HG02852 (cell line): ENCODE data around the gene YAP1.

Experiments used
- ATAC-seq: cut with Tn5 transposase; IDR thresholded peaks from one replicate; pipeline ENCODE4 v1.9.1; 2021; ENCODE audit warnings: mild to moderate bottlenecking, moderate library complexity; ENCODE audit not compliant: unreplicated experiment

The YAP1 gene

DNA sequence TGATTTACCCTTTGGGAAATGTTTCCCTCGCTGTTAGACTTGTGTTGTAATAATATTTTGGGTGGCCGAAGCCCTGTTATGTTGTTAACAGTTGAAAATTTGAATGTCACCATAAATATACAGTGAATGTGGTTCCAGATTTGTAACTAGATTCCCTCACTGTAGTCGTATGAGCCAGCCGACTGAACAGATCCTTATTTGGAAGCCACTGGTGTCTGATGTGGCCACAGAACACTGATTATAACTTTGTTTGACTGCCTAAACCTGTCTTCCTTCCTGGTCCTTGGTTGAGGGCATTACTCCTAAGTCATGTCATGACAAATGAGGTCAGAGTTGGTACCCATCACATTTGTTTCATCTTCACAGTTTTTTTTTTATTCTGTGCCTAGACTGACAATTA lies 45.4 kb downstream of the YAP1 start:
- ATAC-seq: no peak

DNA sequence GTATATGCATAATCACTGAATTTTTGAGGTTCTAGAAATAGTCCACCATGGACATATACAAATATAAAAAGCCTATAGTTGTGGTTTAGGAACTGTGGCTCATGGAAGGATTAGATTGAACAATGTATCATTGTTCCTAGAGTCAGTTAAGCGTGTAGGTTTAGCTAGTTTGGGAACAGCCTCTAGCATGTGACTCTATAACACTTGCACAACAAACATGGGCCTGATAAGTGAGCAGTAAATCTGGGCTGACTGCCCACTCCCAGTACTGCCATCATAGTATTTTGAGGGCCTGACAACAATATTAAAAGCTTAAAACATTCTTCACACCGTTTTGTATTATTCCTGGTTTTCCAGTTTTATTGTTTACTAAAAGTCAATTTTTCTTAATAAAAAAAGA lies 47.0 kb downstream of the YAP1 start:
- no peak for ATAC-seq

DNA sequence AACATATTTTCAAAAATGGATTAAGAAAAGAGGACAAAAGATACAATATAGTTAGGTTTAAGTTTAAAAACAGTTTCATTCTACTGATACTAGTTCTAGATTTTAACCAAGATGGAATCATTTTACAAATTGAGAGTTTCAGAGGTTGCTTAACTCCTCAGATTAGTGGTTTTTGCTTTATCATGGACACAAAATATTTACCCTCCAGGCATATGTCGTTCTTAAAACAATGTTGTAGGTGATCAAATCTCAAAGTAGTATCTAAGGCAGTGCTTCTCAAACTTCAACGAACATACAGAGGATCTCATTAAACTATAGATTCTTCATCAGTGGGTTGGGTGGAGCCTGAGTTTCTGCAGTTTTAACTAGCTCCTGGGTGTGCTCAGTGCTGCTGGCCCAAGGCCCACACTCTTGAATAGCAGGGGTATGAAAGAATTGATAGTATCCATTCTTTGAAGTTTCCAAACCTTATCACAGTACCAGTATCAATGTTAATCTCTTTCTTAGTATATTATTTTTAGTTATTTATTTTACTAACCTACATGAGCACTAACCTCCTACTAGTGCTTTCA lies 48.0 kb downstream of the YAP1 start:
- no peak for ATAC-seq

DNA sequence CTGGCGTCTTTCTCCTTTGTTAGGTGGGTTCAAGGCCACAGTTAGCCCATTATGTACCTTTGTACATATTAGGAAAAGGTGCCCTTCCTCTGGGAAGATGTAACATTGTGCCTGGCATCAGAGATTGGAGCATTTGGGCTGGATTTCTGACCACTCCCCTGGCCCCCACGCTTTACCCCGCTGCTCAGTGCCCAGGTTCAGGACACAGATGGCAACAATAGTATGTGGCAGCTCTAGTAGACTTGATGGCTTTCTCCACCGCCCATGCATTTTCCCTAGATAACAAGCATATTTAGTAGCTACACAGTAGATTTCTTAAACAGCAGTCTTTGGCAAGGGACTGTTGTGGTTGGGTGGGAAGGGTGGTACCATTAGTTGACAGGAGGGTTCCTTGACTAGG lies 53.1 kb downstream of the YAP1 start:
- ATAC-seq: no peak

- ATAC-seq: no peak
Observed at GRCh38 chr11:102166175-102167064, 56.2 kb downstream of the YAP1 start.

GRCh38 chr11:102168481-102168880 lies 58.2 kb downstream of the YAP1 start:
- ATAC-seq: no peak

DNA sequence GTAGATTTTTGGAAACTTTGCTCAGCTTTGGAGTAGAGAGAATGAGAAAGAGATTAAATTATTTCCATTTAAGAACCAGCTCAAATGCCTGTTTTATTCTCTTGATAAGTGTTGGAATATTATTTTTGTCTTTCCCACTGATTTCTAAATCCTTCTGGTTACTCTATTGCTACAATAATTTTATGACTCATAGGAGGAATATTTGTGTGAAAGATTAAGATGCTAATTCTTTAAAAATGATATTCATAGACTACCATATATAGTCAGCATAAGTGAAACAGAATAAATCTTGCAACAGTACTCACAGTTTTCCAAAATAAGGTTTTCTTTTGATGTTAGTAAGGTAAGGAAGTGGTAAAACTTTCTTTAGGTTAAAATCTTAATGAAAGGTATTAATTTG lies 60.9 kb downstream of the YAP1 start:
- ATAC-seq: no peak

DNA sequence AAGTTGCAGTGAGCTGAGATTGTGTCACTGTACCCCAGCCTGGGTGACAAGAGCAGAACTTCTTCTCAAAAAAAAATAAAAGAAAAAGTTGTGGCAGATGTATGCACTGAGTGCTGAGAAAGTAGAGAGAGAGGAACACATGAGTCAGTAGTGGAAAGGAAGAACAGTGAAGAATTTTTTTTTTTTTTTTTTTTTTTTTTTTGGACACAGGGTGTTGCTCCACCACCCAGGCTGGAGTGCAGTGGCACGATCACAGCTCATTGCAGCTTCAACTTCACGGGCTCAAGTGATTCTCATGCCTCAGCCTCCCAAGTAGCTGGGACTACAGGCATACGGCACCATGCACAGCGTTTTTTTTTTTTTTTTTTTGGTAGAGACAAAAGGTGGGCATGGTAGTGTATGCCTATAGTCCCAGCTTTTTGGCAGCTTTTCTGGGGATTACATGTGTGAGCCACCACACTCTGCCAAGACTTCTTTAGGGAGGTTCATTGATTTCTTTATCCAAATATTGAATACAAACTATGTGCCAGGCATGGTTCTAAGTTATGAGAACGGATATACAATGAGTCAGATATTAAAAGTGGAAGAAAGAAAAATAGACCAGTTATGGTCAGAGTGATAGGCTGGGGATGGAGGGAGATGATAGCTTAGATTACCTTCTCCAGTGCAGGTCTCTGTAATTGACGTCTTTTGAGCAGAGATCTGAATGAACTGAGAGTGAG lies 62.0 kb downstream of the YAP1 start:
- no peak for ATAC-seq

GRCh38 chr11:102177126-102177525 lies 66.9 kb downstream of the YAP1 start:
- ATAC-seq: no peak

- ATAC-seq: no peak
Observed at GRCh38 chr11:102177974-102178631, 67.9 kb downstream of the YAP1 start.

- ATAC-seq: no peak
Observed at GRCh38 chr11:102179371-102179770, 69.1 kb downstream of the YAP1 start.

DNA sequence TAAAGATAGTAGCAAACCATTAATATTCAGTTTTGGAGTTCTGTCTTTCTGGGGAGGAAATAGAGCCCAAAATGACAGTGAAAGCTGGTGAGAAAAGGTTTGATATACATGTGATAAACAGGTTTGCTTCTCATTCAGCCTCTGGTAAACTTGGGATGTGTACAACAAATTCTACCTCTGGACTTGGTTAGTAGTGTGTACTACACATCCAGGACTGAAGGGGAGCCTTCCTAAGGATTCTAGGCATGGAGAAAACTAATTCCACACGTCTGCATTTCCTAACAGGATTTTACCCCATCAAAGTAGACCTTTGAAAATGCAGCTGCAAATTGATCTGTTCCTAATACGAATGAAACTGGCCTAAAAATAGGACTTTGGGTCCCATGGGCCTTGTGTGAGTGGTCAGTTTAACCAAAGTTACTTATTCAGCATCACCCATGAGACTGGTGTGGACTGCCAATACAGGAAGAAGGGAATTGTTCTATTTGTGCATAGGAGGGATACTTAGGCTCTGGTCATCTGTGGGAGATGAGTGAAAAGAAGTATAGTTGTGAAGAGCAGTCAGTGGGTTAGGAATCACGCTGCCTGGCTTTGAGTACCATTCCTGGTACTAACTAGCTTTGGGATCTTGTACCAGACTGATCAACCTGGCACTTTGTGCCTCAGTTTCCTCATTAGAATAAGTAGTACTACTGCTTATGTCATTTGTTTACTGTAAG lies 74.2 kb downstream of the YAP1 start:
- no peak for ATAC-seq

- no peak for ATAC-seq
Observed at GRCh38 chr11:102186551-102187191, 76.4 kb downstream of the YAP1 start.

GRCh38 chr11:102187416-102188151 lies 77.3 kb downstream of the YAP1 start:
- ATAC-seq: no peak

DNA sequence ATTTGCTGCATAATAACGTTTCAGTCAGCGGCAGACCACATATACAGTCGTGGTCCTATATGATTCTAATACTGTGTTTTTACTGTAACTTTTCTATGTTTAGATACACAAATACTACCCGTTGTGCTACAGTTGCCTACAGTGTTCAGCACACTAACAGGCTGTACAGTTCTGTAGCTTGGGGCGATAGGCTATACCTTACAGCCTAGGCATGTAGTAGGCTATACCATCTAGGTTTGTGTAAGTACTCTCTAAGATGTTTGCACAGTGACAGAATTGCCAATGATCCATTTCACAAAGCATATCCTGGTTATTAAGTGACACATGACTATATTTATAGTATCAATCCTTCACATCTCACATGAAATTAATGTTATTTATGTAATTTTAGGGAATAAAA lies 78.2 kb downstream of the YAP1 start:
- ATAC-seq: no peak

GRCh38 chr11:102191832-102192231 lies 81.6 kb downstream of the YAP1 start:
- no peak for ATAC-seq

- ATAC-seq: no peak
Observed at GRCh38 chr11:102192349-102193066, 82.3 kb downstream of the YAP1 start.

DNA sequence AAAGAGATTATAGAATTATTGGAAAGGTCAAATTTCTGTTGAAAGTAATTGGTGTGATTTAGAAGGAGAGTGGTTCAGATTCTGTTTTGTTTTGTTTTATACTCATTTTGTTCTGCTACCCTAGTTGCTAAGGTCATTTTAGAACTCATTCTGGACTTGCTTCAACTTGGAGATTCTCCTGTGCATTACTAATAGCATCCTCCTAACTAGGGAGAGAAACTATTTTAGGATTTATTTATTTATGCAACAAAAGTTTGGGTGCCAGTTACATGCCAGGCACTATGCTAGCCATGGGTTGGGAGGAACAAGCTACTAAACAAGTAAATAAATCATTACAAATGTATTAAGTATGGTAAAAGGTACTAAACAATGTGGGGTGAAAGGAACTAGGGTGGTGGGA lies 84.0 kb downstream of the YAP1 start:
- no peak for ATAC-seq

DNA sequence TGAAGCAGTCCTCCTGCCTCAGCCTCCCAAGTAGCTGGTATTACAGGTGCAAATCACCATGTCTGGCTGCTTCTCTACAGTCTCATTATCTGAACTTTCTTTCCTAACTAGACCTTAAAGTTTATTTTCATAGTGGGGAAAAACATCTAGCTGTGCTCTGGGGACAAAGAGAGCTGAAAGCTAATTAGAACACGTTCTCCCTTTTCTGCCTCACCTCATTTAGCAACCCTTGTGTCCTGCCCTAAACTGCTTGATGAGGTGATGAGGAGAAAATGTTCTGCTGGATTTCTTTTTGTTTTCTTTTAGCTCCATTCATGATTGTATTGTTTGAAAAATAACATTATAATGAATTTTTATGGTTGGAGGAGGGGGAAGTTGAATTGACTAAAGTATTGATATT lies 84.7 kb downstream of the YAP1 start:
- ATAC-seq: no peak
